Occipital lobe (tissue), 2 donors: ENCODE results near the gene GALNT6. TPM values are rescaled to one million over a fixed set of nuclear protein-coding genes. Genes with fewer than 3 reads are reported as not detected.
"Not testable (repeated sequence)": the region's sequence is repeated elsewhere in the genome, so short reads cannot be mapped to it uniquely, and the experiment has no call there.

Experiments
- DNase-seq: peaks from one replicate; lab custom pipeline; 2025; lab: John Stamatoyannopoulos, UW
- total RNA-seq: library from RNA; depleted of rRNA; stranded (reverse); fragments of >200 nt; gene quantifications from one replicate; pipeline ENCODE4 v1.2.3, GENCODE V29; 2014

Gene GALNT6
- total RNA-seq, 1 donor from 2014 or later, result 0.94 TPM

DNA sequence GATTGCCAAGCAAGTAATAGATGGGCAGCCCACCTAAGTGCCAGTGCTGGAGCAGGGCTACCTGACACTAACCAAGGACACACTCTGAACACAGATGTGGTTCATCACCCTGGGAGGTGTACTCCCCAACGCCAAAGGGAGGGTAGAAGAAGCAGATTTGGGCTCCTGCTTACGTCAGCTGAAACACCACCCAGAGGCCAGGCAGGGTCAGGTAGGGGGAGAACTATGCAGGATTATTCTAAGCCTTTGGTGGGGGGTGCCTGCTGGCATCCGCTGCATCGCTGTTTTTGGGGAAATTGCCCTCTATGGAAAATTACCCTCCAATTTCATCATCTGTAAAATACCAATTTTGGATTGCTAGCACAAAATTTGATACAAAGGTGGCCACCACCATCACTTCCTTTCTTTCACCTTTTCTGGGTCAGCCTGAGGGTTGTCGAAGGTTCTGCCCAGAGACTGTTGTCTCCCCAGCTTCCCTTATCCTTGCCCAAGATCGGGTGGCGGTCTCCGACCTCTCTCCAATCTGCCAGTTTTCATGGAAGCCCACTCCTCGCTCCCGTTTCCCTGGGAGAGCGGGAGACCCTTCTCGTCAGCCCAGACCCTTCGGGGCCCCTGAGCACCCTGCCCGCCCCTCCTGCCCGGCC is 67.8 kb downstream of the GALNT6 start:
- DNase-seq, result no peak

DNA sequence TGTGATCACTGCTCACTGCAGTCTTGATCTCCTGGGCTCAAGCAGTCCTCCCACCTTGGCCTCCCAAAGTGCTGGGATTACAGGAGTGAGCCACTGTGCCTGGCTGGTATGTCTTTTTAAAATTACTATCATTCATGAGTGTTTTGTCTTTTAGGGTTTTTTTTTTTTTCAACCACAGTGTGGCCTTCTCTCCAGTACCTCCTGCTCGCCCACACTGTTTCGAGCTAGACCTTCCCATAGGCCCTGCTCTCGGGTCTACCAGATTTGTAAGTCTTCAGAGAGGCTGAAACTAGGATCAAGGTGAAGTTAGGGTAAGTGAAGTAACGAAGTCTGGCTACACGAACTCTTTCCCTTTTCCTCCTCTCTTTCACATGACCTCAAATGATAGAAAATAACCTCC is 68.8 kb downstream of the GALNT6 start:
- no peak for DNase-seq

DNA sequence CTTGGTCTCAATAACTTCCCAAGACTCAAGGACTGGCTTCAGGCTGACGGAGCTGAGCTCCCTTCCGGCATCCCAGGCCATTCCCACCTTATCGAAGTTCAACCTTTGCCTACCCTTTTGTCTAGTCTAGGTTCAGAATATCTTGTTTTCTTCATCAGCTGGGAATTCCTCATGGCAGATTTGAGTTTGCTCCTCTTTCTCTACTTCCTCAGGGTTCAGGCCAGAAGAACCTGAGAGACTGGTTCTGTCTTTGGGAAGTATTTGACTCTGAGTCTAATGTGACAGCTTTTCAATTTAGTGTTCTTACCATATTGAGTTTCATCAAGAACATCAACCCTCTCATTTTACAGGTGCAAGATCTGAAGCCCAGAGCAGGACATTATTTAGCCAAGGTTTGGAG is 69.3 kb downstream of the GALNT6 start:
- no peak for DNase-seq

DNA sequence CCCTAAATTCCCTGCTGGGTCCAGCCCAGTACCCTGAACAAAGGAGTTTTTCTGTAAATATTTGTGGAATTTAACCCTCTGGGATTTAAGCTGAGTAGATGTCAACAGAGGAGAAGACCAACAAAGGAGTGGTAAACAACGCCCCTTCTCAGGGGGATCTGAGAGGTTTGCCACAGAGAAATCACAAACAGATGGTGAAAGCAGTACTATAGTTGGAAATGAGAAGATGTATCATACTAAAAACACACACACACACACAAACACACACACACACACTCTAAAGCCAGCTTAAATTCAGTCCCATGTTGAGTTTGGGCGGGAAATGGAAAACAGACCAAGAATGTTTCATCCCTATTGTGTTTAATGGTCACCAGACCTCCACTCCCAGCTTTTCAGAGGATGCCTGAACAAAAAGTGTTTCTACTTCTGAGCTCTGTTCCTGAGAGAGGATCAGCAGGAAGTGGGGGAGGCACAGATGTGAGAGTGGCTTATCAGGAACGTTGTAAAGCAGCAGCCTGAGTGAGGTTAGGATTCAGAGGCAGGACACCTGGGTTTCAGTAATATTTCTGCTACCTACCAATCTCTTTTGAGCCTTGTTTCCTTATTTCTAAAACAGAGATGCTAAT is 70.4 kb downstream of the GALNT6 start:
- DNase-seq, result no peak

DNA sequence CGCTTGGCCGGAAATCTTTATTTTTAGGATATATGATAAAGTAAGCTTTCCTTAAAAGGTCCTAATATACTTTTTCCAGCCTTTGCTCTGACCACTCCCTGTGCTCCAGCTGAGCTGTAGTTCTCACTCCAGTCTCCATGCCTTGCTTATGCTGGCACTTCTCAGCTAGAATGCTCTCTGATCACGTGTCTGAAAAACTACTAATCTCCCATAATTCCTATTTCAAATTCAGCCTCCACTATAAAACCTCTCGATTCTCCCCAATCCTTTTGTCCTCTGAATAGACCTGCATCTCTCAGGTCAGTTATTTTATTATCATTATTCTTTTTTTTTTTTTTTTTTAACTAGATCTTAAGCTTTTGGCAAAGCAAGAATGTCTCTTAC is 70.9 kb downstream of the GALNT6 start:
- DNase-seq, result no peak

DNA sequence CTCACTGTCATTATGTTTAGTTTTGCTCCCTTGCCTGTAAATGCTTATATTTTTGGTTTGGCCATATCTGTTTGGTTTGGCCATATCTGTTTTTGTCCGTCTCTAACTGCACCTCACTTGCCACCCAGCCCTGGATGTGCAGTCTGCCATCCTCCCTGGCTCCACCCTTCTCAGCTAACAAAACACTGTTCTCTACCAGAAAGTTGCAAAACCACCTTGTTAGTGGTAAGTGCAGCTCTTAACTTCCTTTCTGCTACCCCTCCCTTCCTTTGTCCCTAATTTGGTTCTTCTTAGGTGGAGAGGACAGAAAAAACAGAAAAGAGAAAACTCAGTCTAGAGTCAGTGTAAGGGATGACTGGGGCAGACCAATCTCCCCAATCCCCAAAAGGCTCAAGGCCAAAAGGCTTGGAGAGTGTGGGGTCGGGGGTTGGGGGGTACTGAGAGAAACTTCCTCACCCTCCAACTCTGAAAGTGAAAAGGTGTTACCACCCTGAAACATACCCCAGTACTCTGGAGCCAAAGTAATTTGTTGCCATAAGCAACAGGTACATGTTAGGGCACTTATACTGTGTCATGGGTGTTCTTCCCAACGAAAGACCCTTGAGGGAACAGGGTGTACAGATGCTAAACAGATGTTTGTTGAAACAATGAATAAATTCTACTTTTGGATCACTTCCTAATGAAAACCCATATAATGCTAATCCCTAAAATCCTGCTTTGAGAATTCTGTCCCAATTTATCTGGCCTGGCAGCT is 72.2 kb downstream of the GALNT6 start:
- DNase-seq, result no peak

DNA sequence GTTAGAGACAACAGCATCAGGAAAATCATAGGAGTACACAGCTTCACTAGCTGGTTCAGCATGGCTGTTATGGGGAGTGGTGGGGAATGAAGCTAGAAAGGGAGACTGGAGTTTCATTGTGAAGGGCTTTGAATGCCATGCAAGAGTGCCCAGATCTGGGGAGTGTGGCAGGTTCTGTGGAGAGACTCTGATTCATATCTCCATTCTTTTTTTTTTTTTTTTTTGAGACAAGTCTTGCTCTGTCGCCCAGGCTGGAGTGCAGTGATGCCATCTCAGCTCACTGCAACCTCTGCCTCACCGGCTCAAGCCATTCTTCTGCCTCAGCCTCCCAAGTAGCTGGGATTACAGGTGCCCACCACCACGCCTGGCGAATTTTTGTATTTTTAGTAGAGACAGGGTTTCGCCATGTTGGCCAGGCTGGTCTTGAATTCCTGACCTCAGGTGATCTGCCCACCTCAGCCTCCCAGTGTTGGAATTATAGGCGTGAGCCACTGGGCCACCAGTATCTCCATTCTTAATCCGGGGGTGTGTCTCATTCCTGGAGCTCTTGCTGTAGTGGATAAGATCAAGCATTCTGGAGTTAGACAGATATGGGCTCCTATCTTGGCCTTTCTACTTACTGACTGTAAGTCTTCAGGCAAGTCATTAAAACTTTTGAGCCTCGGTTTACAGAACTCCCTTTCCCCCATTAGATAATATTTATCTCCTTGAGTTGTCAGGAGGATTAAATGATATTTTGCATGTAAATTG is 73.0 kb downstream of the GALNT6 start:
- not testable (repeated sequence) for DNase-seq

DNA sequence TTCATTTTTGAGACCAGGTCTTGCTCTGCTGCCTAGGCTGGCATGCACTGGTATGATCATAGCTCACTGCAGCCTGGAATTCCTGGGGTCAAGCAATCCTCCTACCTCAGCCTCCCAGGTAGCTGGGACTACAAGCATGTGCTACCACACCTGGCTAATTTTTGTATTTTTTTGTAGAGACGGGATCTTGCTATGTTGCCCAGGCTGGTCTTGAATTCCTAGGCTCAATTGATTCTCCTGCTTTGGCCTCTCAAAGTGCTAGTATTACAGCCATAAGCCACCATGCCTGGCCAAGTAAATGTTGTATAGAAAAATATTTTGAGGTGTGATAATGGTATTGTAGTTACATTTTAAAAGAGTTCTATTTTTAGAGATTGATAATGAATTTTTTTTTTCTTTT is 79.8 kb downstream of the GALNT6 start:
- DNase-seq, result no peak

DNA sequence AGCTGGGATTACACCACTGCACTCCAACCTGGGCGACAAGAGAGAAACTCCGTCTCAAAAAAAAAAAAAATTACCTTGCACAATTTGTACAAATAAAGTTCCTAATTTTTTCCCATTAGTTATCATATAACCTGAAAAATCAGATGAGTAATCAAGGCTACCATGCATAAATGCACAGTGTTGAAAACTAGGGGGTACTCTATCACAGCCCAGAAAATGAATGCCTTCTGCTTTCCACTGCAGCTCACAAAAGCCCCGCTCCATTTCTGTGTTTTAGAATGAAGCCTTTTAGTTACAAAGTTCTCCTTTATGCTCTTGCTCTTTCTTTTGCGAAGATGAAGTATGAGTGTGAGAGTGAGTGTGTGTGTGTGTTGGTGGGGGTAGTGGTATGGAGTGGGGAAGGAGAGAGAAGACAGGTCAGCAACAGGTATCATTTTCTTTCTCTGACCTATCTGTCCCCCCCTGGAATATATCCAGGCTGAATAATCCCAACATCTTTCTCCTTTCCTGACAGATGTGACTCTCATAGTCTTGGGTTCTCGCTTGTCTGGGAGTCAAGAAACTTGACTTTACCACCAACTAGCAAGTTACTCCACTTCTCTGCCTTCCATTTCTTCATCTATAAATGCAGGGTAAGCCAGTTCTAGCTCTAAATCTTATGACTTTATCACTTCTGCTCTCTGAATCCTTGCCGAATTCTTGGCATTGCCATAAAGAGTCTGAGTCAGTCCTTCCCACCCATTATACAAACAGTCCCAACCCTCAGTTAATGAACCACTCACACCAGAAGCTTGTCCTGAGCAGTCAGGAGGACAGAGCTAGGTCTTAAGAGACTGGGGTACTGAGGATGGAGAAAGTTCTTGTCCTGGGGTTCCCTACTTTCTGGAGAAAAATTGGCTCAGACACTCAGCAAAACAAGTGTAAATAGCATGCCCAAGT is 83.3 kb downstream of the GALNT6 start:
- no peak for DNase-seq

DNA sequence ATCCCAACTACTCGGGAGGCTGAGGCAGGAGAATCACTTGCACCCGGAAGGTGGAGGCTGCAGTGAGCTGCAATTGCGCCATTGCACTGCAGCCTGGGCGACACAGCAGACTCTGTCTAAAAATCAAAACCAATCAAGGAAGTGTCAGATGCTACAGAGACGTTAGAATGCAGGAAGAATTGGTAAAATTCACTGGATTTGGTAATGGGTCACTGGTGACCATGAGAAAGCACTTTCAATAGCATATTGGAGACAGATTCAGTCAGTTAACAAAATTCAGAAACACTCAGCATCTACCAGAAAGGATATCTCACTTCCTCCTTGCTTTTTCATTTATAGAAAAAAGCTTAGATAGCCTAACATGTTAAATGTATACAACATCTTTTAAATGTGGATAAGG is 84.7 kb downstream of the GALNT6 start:
- DNase-seq, result no peak

Other genes with a start within 250 kb of the GALNT6 start
- 13.6 TPM for gene TFCP2, start 218.3 kb downstream of the GALNT6 start, total RNA-seq
- gene POU6F1, start 173.3 kb downstream of the GALNT6 start, total RNA-seq, result 14.5 TPM
- gene DAZAP2, start 152.6 kb downstream of the GALNT6 start, total RNA-seq, result 66.8 TPM
- gene SMAGP, start 121.0 kb downstream of the GALNT6 start, total RNA-seq, result 3.1 TPM
- gene BIN2, start 67.2 kb downstream of the GALNT6 start, total RNA-seq, result 2.2 TPM
- not detected for gene CELA1, start 44.7 kb downstream of the GALNT6 start, total RNA-seq
- gene SLC4A8, start 33.4 kb upstream of the GALNT6 start, total RNA-seq, result 31.8 TPM
- gene SCN8A, start 199.8 kb upstream of the GALNT6 start, total RNA-seq, result 51.2 TPM